ENCODE measurements around the gene ZNF516. TPM values are rescaled to one million over a fixed set of nuclear protein-coding genes. Genes with fewer than 3 reads are reported as not detected.

ZNF516 gene
- total RNA-seq, 1 experiment from 2014 or later = 22.6 TPM

GRCh38 chr18:76391746-76392145 is 103.3 kb downstream of the ZNF516 start:
- H2BK12ac ChIP-seq (ENCODE audit: insufficient read length, low read depth, low read length) = no peak overlapping the region
- H3K14ac ChIP-seq (ENCODE audit: insufficient read depth, low read length) = no peak overlapping the region
- H3K27me3 ChIP-seq (ENCODE audit: insufficient read depth, low read length) = no peaks in the 10 kb centered on the region
- no peak overlapping the region for H2BK20ac ChIP-seq (ENCODE audit: low read depth, low read length, poor library complexity, severe bottlenecking)
- no peak overlapping the region for H3K56ac ChIP-seq (ENCODE audit: insufficient read length, low read depth, low read length)
- no peaks in the 10 kb centered on the region for H4K20me1 ChIP-seq (ENCODE audit: control insufficient read depth, insufficient read depth, insufficient read length)
- no peak overlapping the region for H2BK15ac ChIP-seq (ENCODE audit: low read depth, low read length)
- no peaks in the 10 kb centered on the region; the same call in 1 of the 2 replicates for H3K27me3 Mint-ChIP-seq (ENCODE audit: low read depth)
- no peak overlapping the region for H3K23ac ChIP-seq (ENCODE audit: insufficient read length, low read depth, low read length)
- H2BK120ac ChIP-seq (ENCODE audit: low read depth, low read length, poor library complexity, severe bottlenecking) = no peak overlapping the region
- TF ChIP-seq CTCF (conservative IDR thresholded peaks at IDR 0.05) = no peak
- no peak overlapping the region for H3K27ac ChIP-seq (ENCODE audit: insufficient read length, low read depth, low read length)
- H3K9ac ChIP-seq (ENCODE audit: extremely low read depth, insufficient read length, low read length) = no peak overlapping the region
- no peaks in the 10 kb centered on the region for H3K79me2 ChIP-seq (ENCODE audit: insufficient read depth, low read length)
- no peak overlapping the region for H4K5ac ChIP-seq (ENCODE audit: insufficient read length, low read depth, low read length)
- no peak overlapping the region for H3K4me2 ChIP-seq (ENCODE audit: insufficient read depth, insufficient read length, low read length)
- no peak overlapping the region for H2AFZ ChIP-seq (ENCODE audit: low read length)
- no peaks in the 10 kb centered on the region for H3K4me1 ChIP-seq (ENCODE audit: insufficient read depth, low read length)
- H4K91ac ChIP-seq (ENCODE audit: insufficient read length, low read depth, low read length) = no peak overlapping the region
- no peak overlapping the region for H4K8ac ChIP-seq (replicated peaks; ENCODE audit: insufficient read length, low read depth, low read length)
- no peak overlapping the region for H3K4me3 Mint-ChIP-seq
- no peak overlapping the region for H2BK5ac ChIP-seq (ENCODE audit: insufficient read length, low read length)
- H2AK5ac ChIP-seq (ENCODE audit: insufficient read length, low read length) = no peak overlapping the region
- H3K9me3 Mint-ChIP-seq = peaks cover 5 to 8% of the 10 kb centered on the region in 2 experiments; a peak in 3 of 5 replicates
- peaks cover 0 to 16% (median 11%) of the 10 kb centered on the region in 3 experiments; a peak in 4 of 7 replicates for H3K36me3 Mint-ChIP-seq (ENCODE audit: insufficient read depth in 1 of 3, low read depth in 3 of 3)
- peaks cover 8 to 9% of the 10 kb centered on the region in 2 experiments for H3K4me1 Mint-ChIP-seq
- DNase-seq = no peak
- no CpG with 5 or more reads among the region's 19 CpGs for WGBS (ENCODE audit: extremely low coverage, insufficient read length, low lambda C conversion rate)
- no peak overlapping the region for H3K18ac ChIP-seq (ENCODE audit: insufficient read length, low read depth, low read length)
- peaks cover 4% of the 10 kb centered on the region for H3K79me1 ChIP-seq (ENCODE audit: insufficient read depth, low read depth, low read length, poor library complexity, severe bottlenecking)
- peak overlapping the region in 2 of 3 experiments; percentile 69 to 77; a peak in 3 of 7 replicates for H3K27ac Mint-ChIP-seq
- H3K9me3 ChIP-seq (ENCODE audit: control insufficient read depth, low read depth, low read length) = no peaks in the 10 kb centered on the region
- H3K23me2 ChIP-seq (ENCODE audit: insufficient read length, low read depth, low read length, poor library complexity, severe bottlenecking) = no peaks in the 10 kb centered on the region
- H3K4ac ChIP-seq (ENCODE audit: low read depth, low read length) = no peak overlapping the region
- H3T11ph ChIP-seq (ENCODE audit: low read length) = no peak overlapping the region

All from H9 (cell line).